ENCODE measurements around the gene P4HB. TPM values are rescaled to one million over a fixed set of nuclear protein-coding genes. Genes with fewer than 3 reads are reported as not detected.

The P4HB gene
- total RNA-seq, 6 experiments from 2014 or later = 790 to 981 (median 910) TPM

DNA sequence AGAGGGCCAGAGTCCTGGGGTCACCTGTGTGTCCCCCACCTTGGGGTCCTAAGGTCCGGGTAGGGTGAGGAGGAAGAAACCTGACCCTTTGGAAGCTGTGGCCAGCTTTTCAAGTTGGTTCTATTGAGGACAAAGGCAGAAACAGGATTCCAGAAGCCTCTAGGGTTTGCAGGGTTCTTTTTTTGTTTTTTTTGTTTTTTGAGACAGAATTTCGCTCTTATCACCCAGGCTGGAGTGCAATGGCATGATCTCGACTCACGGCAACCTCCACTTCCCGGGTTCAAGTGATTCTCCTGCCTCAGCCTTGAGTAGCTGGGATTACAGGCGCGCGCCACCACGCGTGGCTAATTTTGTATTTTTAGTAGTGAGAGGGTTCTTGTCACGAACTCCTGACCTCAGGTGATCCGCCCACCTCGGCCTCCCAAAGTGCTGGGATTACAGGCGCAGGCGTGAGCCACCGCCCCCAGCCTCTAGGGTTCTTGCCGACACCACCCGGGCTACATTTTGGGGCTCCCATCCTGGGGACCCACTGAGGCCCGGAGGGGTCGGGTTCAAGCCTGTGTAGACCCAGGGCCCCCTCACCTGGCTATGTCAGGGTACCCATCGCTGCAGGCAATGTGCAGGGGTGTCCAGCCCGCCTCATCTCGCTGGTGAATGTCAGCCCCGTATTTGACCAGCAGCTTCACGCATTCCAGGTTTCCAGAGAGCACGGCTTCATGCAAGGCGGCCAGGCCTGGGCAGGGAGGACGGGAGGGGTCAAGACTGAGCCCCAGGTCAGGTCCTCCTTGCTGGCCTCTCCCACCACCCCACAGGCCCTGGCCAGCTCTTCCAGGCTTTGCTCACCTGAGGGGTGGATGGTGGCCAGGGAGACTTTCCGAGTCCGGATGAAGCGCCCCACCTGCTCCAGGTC, 26.2 kb downstream of the P4HB start:
- H3K9me3 Mint-ChIP-seq = no peaks in the 10 kb centered on the region
- peak overlapping the region; percentile 92 for H3K27ac Mint-ChIP-seq
- DNase-seq = no peak
- no peaks in the 10 kb centered on the region for H3K36me3 Mint-ChIP-seq (ENCODE audit: low read depth)
- peaks cover 21% of the 10 kb centered on the region for H3K4me1 Mint-ChIP-seq (ENCODE audit: low read depth)
- peak overlapping the region; percentile 87 for H3K4me3 Mint-ChIP-seq
- TF ChIP-seq, protein P1, sequence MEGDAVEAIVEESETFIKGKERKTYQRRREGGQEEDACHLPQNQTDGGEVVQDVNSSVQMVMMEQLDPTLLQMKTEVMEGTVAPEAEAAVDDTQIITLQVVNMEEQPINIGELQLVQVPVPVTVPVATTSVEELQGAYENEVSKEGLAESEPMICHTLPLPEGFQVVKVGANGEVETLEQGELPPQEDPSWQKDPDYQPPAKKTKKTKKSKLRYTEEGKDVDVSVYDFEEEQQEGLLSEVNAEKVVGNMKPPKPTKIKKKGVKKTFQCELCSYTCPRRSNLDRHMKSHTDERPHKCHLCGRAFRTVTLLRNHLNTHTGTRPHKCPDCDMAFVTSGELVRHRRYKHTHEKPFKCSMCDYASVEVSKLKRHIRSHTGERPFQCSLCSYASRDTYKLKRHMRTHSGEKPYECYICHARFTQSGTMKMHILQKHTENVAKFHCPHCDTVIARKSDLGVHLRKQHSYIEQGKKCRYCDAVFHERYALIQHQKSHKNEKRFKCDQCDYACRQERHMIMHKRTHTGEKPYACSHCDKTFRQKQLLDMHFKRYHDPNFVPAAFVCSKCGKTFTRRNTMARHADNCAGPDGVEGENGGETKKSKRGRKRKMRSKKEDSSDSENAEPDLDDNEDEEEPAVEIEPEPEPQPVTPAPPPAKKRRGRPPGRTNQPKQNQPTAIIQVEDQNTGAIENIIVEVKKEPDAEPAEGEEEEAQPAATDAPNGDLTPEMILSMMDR (IDR thresholded peaks at IDR 0.05) = no peak
- peaks cover 2% of the 10 kb centered on the region; the same call in 1 of the 2 replicates for H3K27me3 Mint-ChIP-seq (ENCODE audit: insufficient read depth)

DNA sequence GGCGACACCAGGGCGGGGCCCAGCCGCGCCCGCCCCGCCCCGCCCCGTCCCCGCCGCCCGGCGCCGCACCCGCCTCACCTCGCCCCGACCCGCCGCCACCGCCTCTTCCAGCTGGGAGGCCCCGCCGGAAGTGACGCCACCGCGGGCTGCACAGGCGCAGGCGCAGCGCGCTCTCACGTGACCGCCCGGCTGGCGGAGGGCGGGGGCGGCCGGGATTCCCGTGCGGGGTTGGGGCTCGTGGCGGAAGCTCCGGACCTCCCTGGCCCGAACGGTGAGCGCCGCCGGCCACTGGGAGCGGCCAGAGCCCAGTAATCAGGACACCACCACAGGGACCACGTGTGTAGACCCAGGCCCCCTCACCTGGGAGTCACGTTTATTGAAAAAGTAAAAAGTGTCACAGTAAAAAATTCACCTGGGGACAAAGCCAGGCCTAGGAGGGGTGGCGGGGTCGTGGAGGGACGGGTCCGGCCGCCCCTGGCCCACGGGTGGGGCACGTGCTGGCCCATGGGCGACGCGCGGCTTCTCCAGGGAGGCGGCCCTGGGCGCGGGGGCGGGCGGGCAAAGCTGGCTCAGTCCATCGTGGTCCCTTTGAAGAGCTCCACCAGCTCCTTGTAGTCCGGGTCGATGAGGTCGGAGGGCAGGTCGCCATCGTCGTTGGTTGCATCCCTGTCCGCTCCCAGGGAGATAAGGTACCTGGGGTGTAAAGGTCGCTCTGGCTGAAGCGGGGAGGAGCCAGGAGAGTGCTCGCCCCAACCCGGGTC, 27.0 kb downstream of the P4HB start, which contains the start of gene MCRIP1:
Gene MCRIP1, minus strand, starts transcription at position 132 of the 761 bp plus-strand sequence. CDS start 8,785 bp downstream, outside the sequence.
- TF ChIP-seq, protein P1 (IDR thresholded peaks at IDR 0.05) = no peak
- H3K36me3 Mint-ChIP-seq (ENCODE audit: low read depth) = no peaks in the 10 kb centered on the region
- H3K4me1 Mint-ChIP-seq (ENCODE audit: low read depth) = peaks cover 21% of the 10 kb centered on the region
- peaks cover 2% of the 10 kb centered on the region; the same call in 1 of the 2 replicates for H3K27me3 Mint-ChIP-seq (ENCODE audit: insufficient read depth)
- no peaks in the 10 kb centered on the region for H3K9me3 Mint-ChIP-seq
- DNase-seq = peak; percentile 89
- H3K27ac Mint-ChIP-seq = peak within 1 kb of the TSS; percentile 95
- H3K4me3 Mint-ChIP-seq = peak within 1 kb of the TSS; percentile 87

GRCh38 chr17:81832608-81833159, 27.7 kb downstream of the P4HB start:
- TF ChIP-seq, protein P1 (IDR thresholded peaks at IDR 0.05) = no peak
- peak overlapping the region; percentile 86 for H3K4me3 Mint-ChIP-seq
- H3K36me3 Mint-ChIP-seq (ENCODE audit: low read depth) = no peaks in the 10 kb centered on the region
- H3K9me3 Mint-ChIP-seq = no peaks in the 10 kb centered on the region
- DNase-seq = peak; percentile 10
- H3K27ac Mint-ChIP-seq = peak overlapping the region; percentile 95
- peaks cover 2% of the 10 kb centered on the region; the same call in 1 of the 2 replicates for H3K27me3 Mint-ChIP-seq (ENCODE audit: insufficient read depth)
- peaks cover 17% of the 10 kb centered on the region for H3K4me1 Mint-ChIP-seq (ENCODE audit: low read depth)

- peak; percentile 60 for DNase-seq
- no peaks in the 10 kb centered on the region for H3K9me3 Mint-ChIP-seq
- H3K4me3 Mint-ChIP-seq = peak overlapping the region; percentile 86
- TF ChIP-seq, protein P1 (IDR thresholded peaks at IDR 0.05) = no peak
- peaks cover 2% of the 10 kb centered on the region; the same call in 1 of the 2 replicates for H3K27me3 Mint-ChIP-seq (ENCODE audit: insufficient read depth)
- no peaks in the 10 kb centered on the region for H3K36me3 Mint-ChIP-seq (ENCODE audit: low read depth)
- peaks cover 14% of the 10 kb centered on the region for H3K4me1 Mint-ChIP-seq (ENCODE audit: low read depth)
- peak overlapping the region; percentile 95 for H3K27ac Mint-ChIP-seq
Observed at GRCh38 chr17:81831957-81832607, 28.3 kb downstream of the P4HB start.

DNA sequence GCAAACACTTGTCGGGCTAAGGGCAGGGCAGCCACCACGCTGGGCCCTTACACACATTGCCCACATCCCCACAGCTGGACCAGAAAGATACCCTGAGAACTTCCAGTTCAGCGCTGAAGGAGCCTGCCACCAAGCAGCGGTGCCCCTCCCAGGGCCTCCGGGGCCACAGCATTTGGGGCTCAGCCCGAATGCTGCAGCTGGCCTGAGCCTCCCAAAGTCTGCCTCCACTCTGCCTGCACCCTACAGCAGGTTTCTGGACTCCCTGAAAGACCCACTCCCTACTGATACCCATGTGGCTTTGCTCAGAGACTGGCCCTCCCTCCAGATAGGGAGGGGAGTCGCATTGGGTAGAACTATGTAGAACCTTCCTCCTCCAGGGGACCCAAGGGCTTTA, 28.8 kb downstream of the P4HB start:
- TF ChIP-seq, protein P1 (IDR thresholded peaks at IDR 0.05) = no peak
- peak overlapping the region; percentile 95 for H3K27ac Mint-ChIP-seq
- H3K4me3 Mint-ChIP-seq = peak overlapping the region; percentile 86
- peaks cover 14% of the 10 kb centered on the region for H3K4me1 Mint-ChIP-seq (ENCODE audit: low read depth)
- peaks cover 2% of the 10 kb centered on the region; the same call in 1 of the 2 replicates for H3K27me3 Mint-ChIP-seq (ENCODE audit: insufficient read depth)
- no peaks in the 10 kb centered on the region for H3K36me3 Mint-ChIP-seq (ENCODE audit: low read depth)
- DNase-seq = no peak
- no peaks in the 10 kb centered on the region for H3K9me3 Mint-ChIP-seq
